Esophagus squamous epithelium (tissue), 4 donors: ENCODE results near the gene MXD4. TPM values are rescaled to one million over a fixed set of nuclear protein-coding genes. Genes with fewer than 3 reads are reported as not detected.

Source experiments
- small RNA-seq, 4 donors: library from RNA; depleted of rRNA; stranded (forward); fragments of <200 nt; gene quantifications; one replicate each; pipeline ENCODE3, GENCODE V24; 2016
- total RNA-seq, 4 donors: library from RNA; depleted of rRNA; stranded (reverse); fragments of >200 nt; gene quantifications; one replicate each; pipeline ENCODE4 v1.1.0, GENCODE V29; 2016

MXD4 gene
- total RNA-seq, 4 donors from 2014 or later = 12.9 to 32.2 (median 27.8) TPM

Small RNA genes lying within 50 kb of the gene (small RNA-seq; reads per million reads assigned to genes)
- 0 reads per million in 4 donors for gene COX6B1P5

Other genes starting within 250 kb of the MXD4 start
- gene NAT8L, start 202.8 kb downstream of the MXD4 start, total RNA-seq = under 1 TPM in 1 of 4 donors, not detected in 3; under 0.01 TPM
- 10 to 100 TPM in 3 of 4 donors, 1 to 10 TPM in 1; 8.9 to 13.0 (median 10.7) TPM for gene HAUS3, start 20.0 kb downstream of the MXD4 start, total RNA-seq
- 1 to 10 TPM in 3 of 4 donors, under 1 TPM in 1; 0.19 to 1.5 (median 1.2) TPM for gene POLN, start 20.0 kb downstream of the MXD4 start, total RNA-seq
- 1 to 10 TPM; 5.1 to 8.5 (median 8.2) TPM for gene ZFYVE28, start 156.5 kb upstream of the MXD4 start, total RNA-seq
- under 1 TPM in 1 of 4 donors, not detected in 3; 0.11 TPM for gene CFAP99, start 156.8 kb upstream of the MXD4 start, total RNA-seq
- gene RNF4, start 207.0 kb upstream of the MXD4 start, total RNA-seq = 10 to 100 TPM; 29.6 to 38.1 (median 32.6) TPM